Natural killer cell (primary cell): ENCODE measurements around the gene SLC6A6. TPM values are rescaled to one million over a fixed set of nuclear protein-coding genes. Genes with fewer than 3 reads are reported as not detected.

Experiments
- ATAC-seq, 3 donors: fragments of 150-1000 bp in 2 of 3; fragments of 200-7000 bp in 1 of 3; cut with Tn5 transposase; 1 replicate in 1 of 3; 2 replicates in 2 of 3; pipeline ENCODE4 v1.10.0; 2021; ENCODE audit warnings: mild to moderate bottlenecking in 2 of 3, moderate library complexity in 2 of 3
- DNase-seq, 2 donors: peaks; one replicate each; pipeline versions ENCODE4 v3.0.0 to v3.0.0-alpha.2; 2013 to 2021; ENCODE audit warnings: mixed read lengths in 1 of 2
- H3K27ac ChIP-seq: one replicate; pipeline ENCODE4 v1.5.1; 2013; ENCODE audit warnings: mild to moderate bottlenecking, low read length
- H3K27me3 ChIP-seq: one replicate; pipeline ENCODE4 v1.6.1; 2013; ENCODE audit warnings: low read length; ENCODE audit not compliant: control insufficient read depth, insufficient read depth
- H3K36me3 ChIP-seq: one replicate; pipeline ENCODE4 v1.6.1; 2013; ENCODE audit warnings: low read length; ENCODE audit not compliant: control insufficient read depth, insufficient read depth
- H3K4me1 ChIP-seq: one replicate; pipeline ENCODE4 v1.6.1; 2013; ENCODE audit warnings: low read length; ENCODE audit not compliant: control insufficient read depth, insufficient read depth
- H3K4me3 ChIP-seq: one replicate; pipeline ENCODE4 v1.5.1; 2013; ENCODE audit warnings: low read length
- H3K9me3 ChIP-seq: one replicate; pipeline ENCODE4 v1.6.1; 2013; ENCODE audit warnings: low read length; ENCODE audit not compliant: control insufficient read depth, insufficient read depth
- H3K27ac Mint-ChIP-seq, 2 donors: one replicate each; pipeline ENCODE4 v1.8.0; 2022; ENCODE audit warnings: mild to moderate bottlenecking in 2 of 2, mixed read lengths in 2 of 2, moderate library complexity in 1 of 2
- H3K27me3 Mint-ChIP-seq, 2 donors: one replicate each; pipeline ENCODE4 v1.8.0; 2022; ENCODE audit warnings: low read depth in 2 of 2, mixed read lengths in 2 of 2
- H3K36me3 Mint-ChIP-seq: one replicate; pipeline ENCODE4 v1.8.0; 2022; ENCODE audit warnings: mixed read lengths
- H3K4me1 Mint-ChIP-seq, 2 donors: one replicate each; pipeline ENCODE4 v1.8.0; 2022; ENCODE audit warnings: mixed read lengths in 2 of 2
- H3K4me3 Mint-ChIP-seq: one replicate; pipeline ENCODE4 v1.8.0; 2022; ENCODE audit warnings: mild to moderate bottlenecking, moderate library complexity, mixed read lengths
- H3K9me3 Mint-ChIP-seq, 2 donors: one replicate each; pipeline ENCODE4 v1.8.0; 2022; ENCODE audit warnings: mixed read lengths in 2 of 2
- WGBS: methylation state at CpG from one replicate; pipeline ENCODE4 v1.1.7; 2013; ENCODE audit warnings: missing lambda C conversion rate; ENCODE audit not compliant: insufficient coverage; 5-methylcytosine and 5-hydroxymethylcytosine counted together
- intact Hi-C: fragments of 100-400 bp; cut with micrococcal nuclease; formaldehyde crosslinking; loops from one replicate; pipeline ENCODE4 v1.14.2; 2022
- total RNA-seq, 4 donors: library from RNA; stranded (reverse); fragments of 120-200 nt in 1 of 4; gene quantifications; one replicate each; pipeline versions ENCODE4 v1.2.3 to v1.2.4, GENCODE V29; 2013 to 2022
- TF ChIP-seq, protein P1 (sequence below): fragments of 200-600 bp; IDR thresholded peaks from one replicate; pipeline ENCODE4 v1.8.0; 2022; ENCODE audit warnings: antibody characterized with exemption

SLC6A6 gene
- total RNA-seq, 3 donors from 2014 or later (not counting 1 experiment from before 2014, with no cell fraction given) = 43.7 to 55.4 (median 50.1) TPM

DNA sequence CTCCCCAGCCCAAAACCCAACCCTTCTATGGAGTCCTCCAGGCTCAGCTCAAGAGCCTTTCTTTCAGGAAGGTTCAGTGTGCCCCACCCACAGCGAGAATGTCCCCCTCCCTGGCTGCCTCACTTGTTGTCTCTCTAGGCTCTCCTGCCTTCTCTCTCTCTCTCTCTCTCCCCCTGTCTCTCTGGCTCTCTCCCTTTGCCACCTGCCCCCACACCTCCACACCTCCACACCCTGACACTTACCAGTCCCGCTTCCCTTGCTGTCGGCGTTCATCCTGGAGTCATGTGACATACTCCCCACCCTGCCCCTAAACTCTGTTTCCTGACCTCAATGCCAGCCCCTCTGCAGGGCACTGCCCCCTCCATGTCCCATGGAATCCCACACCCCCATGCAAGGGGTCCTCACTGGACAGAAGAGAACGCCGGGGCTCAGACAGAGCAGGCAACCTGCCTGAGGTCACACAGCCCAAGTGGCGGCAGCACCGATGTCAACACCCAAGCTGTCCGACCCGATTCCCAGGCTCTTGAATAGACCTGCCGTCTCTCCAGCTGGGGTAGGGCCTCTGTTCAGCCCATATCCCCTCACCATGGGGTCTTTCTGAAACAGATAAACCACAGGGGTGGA is 28.5 kb upstream of the SLC6A6 start:
- ATAC-seq (no peak), DNase-seq (no peak)
- TF ChIP-seq, protein P1, sequence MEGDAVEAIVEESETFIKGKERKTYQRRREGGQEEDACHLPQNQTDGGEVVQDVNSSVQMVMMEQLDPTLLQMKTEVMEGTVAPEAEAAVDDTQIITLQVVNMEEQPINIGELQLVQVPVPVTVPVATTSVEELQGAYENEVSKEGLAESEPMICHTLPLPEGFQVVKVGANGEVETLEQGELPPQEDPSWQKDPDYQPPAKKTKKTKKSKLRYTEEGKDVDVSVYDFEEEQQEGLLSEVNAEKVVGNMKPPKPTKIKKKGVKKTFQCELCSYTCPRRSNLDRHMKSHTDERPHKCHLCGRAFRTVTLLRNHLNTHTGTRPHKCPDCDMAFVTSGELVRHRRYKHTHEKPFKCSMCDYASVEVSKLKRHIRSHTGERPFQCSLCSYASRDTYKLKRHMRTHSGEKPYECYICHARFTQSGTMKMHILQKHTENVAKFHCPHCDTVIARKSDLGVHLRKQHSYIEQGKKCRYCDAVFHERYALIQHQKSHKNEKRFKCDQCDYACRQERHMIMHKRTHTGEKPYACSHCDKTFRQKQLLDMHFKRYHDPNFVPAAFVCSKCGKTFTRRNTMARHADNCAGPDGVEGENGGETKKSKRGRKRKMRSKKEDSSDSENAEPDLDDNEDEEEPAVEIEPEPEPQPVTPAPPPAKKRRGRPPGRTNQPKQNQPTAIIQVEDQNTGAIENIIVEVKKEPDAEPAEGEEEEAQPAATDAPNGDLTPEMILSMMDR = no peak
- Mint-ChIP-seq H3K9me3 (no peaks in the 10 kb centered on the region), H3K27me3 (peaks cover 19 to 23% of the 10 kb centered on the region in 2 donors), H3K27ac (peak overlapping the region in 1 of 2 donors; percentile 51), H3K36me3 (no peaks in the 10 kb centered on the region), H3K4me3 (no peak overlapping the region), H3K4me1 (peaks cover 23 to 39% of the 10 kb centered on the region in 2 donors)
- intact Hi-C loops = no loop called here
- Histone ChIP-seq H3K9me3 (peaks cover 3% of the 10 kb centered on the region), H3K27me3 (peaks cover 6% of the 10 kb centered on the region), H3K4me1 (peaks cover 43% of the 10 kb centered on the region), H3K36me3 (no peaks in the 10 kb centered on the region), H3K27ac (no peak overlapping the region), H3K4me3 (no peak overlapping the region)
- 79% methylated on average over 11 of the region's 11 CpGs for WGBS

- intact Hi-C loops = no loop called here
- Histone ChIP-seq H3K36me3 (no peaks in the 10 kb centered on the region), H3K4me3 (no peak overlapping the region), H3K27me3 (peaks cover 6% of the 10 kb centered on the region), H3K4me1 (peaks cover 43% of the 10 kb centered on the region), H3K9me3 (peaks cover 3% of the 10 kb centered on the region), H3K27ac (no peak overlapping the region)
- Mint-ChIP-seq H3K9me3 (no peaks in the 10 kb centered on the region), H3K27me3 (peaks cover 19 to 25% of the 10 kb centered on the region in 2 donors), H3K4me1 (peaks cover 23 to 42% of the 10 kb centered on the region in 2 donors), H3K27ac (peak overlapping the region in 1 of 2 donors; percentile 51), H3K4me3 (no peak overlapping the region), H3K36me3 (no peaks in the 10 kb centered on the region)
- TF ChIP-seq, protein P1 = no peak
- DNase-seq = no peak
- 75% methylated on average over 8 of the region's 8 CpGs for WGBS
- ATAC-seq = no peak
These were observed 27.9 kb upstream of the SLC6A6 start for GRCh38 chr3:14374444-14374883.

DNA sequence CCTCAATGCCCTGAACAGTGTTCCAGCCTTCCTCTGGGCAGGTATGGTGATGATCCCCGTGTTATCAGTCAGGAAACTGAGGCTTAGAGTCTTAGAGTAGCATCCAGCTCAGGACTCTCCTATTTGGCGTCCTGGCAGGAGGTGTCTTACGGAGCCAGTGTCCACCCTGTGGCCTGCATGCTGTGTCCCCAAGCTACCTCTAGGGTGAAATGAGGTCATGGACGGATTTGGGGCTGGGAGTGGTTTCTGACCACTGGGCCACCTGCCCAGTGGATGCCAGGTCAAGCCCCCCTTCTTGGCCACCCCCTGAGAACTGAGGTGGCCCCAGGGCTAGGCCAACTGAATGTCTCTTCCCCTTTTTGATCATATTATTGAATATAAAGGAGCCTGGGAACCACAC is 27.2 kb upstream of the SLC6A6 start:
- Mint-ChIP-seq H3K27ac (no peak overlapping the region), H3K4me1 (peaks cover 23 to 42% of the 10 kb centered on the region in 2 donors), H3K4me3 (no peak overlapping the region), H3K27me3 (peaks cover 19 to 23% of the 10 kb centered on the region in 2 donors), H3K9me3 (no peaks in the 10 kb centered on the region), H3K36me3 (no peaks in the 10 kb centered on the region)
- TF ChIP-seq, protein P1 = no peak
- Histone ChIP-seq H3K4me1 (peaks cover 43% of the 10 kb centered on the region), H3K36me3 (no peaks in the 10 kb centered on the region), H3K9me3 (peaks cover 3% of the 10 kb centered on the region), H3K27me3 (peaks cover 6% of the 10 kb centered on the region), H3K27ac (no peak overlapping the region), H3K4me3 (no peak overlapping the region)
- no peak for ATAC-seq
- intact Hi-C loops = no loop called here
- WGBS = 82% methylated on average over 4 of the region's 4 CpGs
- DNase-seq = no peak
